D721Med (cell line): Measurements from ENCODE around the gene MTNR1B.

ENCODE experiments used
- DNase-seq: peaks from one replicate; pipeline ENCODE4 v3.0.0; 2011; ENCODE audit warnings: low spot score; ENCODE audit not compliant: insufficient read length
- FAIRE-seq: peaks from 2 replicates; lab custom pipeline; 2011; peaks lifted over from hg19 to GRCh38; lab: Jason Lieb, UNC
- TF ChIP-seq, protein P1 (sequence below): IDR thresholded peaks from 2 replicates; pipeline ENCODE4 v1.5.1; 2012; ENCODE audit warnings: mild to moderate bottlenecking, control low read depth; ENCODE audit not compliant: insufficient read depth; ENCODE audit errors: missing control alignments

Gene MTNR1B

DNA sequence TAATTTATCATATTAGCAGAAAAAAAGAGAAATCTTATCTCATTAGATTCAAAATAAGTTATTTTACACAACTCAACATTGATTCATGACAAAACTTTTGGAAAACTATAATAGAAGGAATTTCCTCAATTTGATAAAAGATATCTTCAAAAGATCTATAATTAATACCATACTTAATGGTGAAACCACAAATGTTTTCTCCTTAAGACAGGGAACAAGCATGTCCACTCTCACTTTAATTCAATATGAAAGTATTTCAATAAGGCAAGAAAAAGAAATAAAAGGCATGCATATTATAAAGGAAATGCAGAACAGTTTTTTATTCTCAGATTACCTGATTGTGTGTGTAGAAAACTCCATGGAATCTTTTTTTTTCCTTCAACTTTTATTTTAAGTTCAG lies 23.6 kb downstream of the MTNR1B start:
- DNase-seq (no peak), FAIRE-seq (no peak)
- TF ChIP-seq, protein P1, sequence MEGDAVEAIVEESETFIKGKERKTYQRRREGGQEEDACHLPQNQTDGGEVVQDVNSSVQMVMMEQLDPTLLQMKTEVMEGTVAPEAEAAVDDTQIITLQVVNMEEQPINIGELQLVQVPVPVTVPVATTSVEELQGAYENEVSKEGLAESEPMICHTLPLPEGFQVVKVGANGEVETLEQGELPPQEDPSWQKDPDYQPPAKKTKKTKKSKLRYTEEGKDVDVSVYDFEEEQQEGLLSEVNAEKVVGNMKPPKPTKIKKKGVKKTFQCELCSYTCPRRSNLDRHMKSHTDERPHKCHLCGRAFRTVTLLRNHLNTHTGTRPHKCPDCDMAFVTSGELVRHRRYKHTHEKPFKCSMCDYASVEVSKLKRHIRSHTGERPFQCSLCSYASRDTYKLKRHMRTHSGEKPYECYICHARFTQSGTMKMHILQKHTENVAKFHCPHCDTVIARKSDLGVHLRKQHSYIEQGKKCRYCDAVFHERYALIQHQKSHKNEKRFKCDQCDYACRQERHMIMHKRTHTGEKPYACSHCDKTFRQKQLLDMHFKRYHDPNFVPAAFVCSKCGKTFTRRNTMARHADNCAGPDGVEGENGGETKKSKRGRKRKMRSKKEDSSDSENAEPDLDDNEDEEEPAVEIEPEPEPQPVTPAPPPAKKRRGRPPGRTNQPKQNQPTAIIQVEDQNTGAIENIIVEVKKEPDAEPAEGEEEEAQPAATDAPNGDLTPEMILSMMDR: no peak

DNA sequence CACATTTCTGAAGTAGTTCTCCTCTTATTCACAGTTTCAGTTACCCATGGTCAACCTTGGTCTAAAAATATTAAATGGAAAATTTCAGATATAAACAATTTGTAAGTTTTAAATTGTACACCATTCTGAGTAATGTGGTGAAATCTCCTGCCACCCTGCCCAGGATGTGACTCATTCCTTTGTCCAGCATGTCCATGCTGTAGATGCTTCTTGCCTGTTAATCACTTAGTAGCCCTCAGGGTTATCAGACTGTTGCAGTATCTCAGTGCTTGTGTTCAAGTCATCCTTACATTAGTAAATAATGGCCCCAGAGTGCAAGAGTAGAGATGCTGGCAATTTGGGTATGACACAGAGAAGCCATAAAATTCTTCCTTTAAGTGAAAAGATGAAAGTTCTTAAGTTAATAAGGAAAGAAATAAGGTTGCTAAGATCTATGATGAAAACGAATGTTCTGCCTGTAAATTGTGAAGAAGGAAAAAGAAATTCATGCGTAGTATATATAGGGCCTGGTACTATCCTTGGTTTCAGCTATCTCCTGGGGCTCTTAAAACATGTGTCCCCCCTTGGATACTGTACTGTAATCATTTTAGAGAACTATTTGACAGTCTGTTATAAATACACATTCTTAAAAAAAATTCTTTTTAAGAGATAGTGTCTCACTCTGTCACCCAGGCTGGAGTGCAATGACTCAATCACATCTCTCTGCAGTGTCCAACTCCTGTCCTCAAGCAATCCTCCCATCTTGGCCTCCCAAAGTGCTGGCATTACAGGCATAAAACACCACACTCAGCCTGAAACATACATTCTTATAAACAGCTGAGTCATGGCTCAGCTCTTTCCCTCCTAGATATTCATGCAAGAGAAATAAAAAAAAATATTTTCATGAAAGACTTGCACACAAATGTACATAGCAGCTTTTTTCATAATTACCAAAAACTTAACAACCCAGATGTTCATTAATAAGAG lies 31.3 kb downstream of the MTNR1B start:
- TF ChIP-seq, protein P1: no peak
- no peak for DNase-seq
- FAIRE-seq: no peak

DNA sequence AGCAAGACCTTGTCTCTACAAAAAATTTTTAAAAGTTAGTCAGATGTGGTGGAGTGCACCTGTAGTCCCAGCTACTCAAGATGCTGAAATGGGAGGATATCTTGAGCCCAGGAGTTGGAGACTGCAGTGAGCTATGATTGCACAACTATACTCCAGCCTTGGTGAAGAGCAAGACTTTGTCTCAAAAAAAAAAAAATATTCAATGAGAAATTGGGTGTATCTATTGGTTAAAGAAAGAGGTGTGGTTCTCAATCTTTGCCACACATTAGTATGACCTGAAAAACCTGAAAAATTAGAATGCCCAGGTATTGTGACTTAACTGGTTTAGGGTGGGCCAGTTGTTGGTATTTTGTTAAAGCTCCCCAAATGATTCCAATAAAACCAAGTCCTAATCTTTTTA lies 32.4 kb downstream of the MTNR1B start:
- no peak for DNase-seq
- FAIRE-seq: no peak
- TF ChIP-seq, protein P1: no peak

DNA sequence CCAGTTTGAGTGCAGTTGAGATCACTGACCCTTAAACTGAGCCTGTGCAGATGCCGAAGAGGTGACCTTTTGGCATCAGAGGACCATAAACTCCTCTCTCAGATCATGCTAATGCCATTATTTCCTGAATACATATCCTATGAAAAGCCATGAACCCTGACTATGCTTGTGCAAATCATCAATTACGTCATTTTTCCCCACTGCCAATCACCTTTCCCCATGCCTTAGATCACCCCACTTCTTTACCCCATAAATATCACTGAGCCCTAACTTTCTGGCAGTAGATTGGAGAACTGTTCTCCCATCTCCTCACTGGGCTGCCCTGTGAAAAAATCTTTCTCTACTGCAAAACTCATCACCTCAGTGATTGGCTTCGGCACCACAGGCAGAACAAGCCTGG lies 32.9 kb downstream of the MTNR1B start:
- DNase-seq (no peak), FAIRE-seq (no peak)
- TF ChIP-seq, protein P1: no peak

DNA sequence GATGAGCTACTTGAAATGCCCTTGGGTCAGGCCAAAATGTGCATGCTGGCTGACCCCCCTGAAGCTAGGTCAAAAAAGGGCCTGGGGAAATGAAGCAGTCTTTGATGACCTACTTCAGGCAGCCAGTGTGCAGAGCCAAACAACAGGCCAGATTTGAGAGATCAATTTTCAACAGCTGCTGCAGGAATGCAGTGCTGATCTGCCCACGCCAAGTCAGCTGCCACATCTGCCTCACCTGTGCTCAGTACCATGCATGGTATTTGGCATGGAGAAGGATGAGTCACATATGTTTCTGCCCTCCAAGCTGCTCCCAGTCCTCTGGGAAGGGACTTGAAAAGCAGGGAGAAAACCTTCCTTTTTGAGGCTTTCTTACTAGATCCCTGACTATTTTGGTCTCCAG lies 35.8 kb downstream of the MTNR1B start:
- FAIRE-seq (no peak), DNase-seq (no peak)
- TF ChIP-seq, protein P1: no peak

DNA sequence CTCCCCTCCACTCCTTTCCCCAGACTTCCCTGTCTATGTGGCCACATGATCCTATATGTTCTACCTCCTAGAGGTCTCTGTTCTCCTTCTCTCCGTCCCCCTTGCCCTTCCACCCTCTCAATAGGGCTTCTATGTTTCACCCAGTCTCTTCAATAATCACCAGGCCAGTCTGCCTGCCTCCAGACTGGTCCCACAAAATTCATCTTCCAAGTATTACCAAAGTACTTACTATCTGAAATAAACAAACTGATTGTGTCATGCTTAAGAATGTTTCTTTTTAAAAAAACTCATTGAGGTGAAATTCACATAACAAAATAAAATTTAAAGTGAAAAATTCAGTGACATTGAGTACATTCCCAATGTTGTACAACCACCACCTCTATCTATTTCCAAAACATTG lies 44.2 kb downstream of the MTNR1B start:
- DNase-seq (no peak), FAIRE-seq (no peak)
- TF ChIP-seq, protein P1: no peak

DNA sequence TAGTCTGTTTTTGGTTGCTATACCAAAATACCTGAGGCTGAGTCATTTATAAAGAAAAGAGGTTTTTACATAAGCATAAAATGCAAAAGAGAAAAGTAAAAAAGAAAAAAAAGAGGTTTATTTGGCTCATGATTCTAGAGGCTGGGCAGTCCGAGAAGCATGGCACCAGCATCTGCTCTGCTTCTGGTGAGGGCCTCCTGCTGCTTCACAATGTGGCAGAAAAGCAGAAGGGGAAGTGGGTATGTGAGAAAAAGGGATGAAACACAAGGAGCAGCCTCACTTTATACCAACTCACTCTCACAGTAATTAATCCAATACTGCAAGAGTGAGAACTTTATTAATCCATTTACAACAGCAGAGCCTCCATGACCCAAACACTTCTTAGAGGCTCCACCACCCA lies 47.1 kb downstream of the MTNR1B start:
- FAIRE-seq: no peak
- DNase-seq: no peak
- TF ChIP-seq, protein P1: no peak
